Measurements from ENCODE around the gene NDP.

The NDP gene

GRCh38 chrX:43899878-43900815 lies 73.0 kb downstream of the NDP start:
- in situ Hi-C loops (cut with MboI; ENCODE audit: low pct_unique_long_range_greater_than_20kb, low sequenced_read_pairs): loop anchor here (25.0 kb wide), 1 partner anchor 113 kb away; no protein-coding TSS in a partner anchor
- no peak for DNase-seq

Data from KBM-7 (cell line).